Small intestine (tissue), 7 donors: ENCODE measurements around the gene UCMA. TPM values are rescaled to one million over a fixed set of nuclear protein-coding genes. Genes with fewer than 3 reads are reported as not detected.

Source experiments
- DNase-seq, 2 donors: peaks; one replicate each; pipeline versions ENCODE4 v3.0.0 to v3.0.0-alpha.2; 2013
- FAIRE-seq: peaks from 2 replicates; lab custom pipeline; 2012; peaks lifted over from hg19 to GRCh38; lab: Jason Lieb, UNC
- H3K27ac ChIP-seq, 3 donors: one replicate each; pipeline ENCODE4 v1.5.1; 2013; ENCODE audit warnings: low read length in 2 of 3, mild to moderate bottlenecking in 2 of 3, control low read depth in 1 of 3, inconsistent platforms in 1 of 3, low read depth in 1 of 3, moderate library complexity in 1 of 3
- H3K27me3 ChIP-seq, 3 donors: one replicate each; pipeline ENCODE4 v1.6.1; 2013; ENCODE audit warnings: low read length in 3 of 3, inconsistent platforms in 1 of 3; ENCODE audit not compliant: control insufficient read depth in 3 of 3, insufficient read depth in 3 of 3
- H3K36me3 ChIP-seq, 3 donors: one replicate each; pipeline ENCODE4 v1.6.1; 2013; ENCODE audit warnings: low read length in 3 of 3, inconsistent platforms in 1 of 3, low read depth in 1 of 3, mild to moderate bottlenecking in 1 of 3, moderate library complexity in 1 of 3; ENCODE audit not compliant: control insufficient read depth in 3 of 3, insufficient read depth in 2 of 3
- H3K4me1 ChIP-seq, 3 donors: one replicate each; pipeline ENCODE4 v1.6.1; 2013; ENCODE audit warnings: low read length in 2 of 3, inconsistent platforms in 1 of 3, low read depth in 1 of 3, mild to moderate bottlenecking in 1 of 3, moderate library complexity in 1 of 3; ENCODE audit not compliant: control insufficient read depth in 3 of 3, insufficient read depth in 2 of 3
- H3K4me3 ChIP-seq, 3 donors: one replicate each; pipeline ENCODE4 v1.5.1; 2013; ENCODE audit warnings: low read length in 3 of 3, control low read depth in 1 of 3, inconsistent platforms in 1 of 3, low read depth in 1 of 3, mild to moderate bottlenecking in 1 of 3, moderate library complexity in 1 of 3
- H3K9me3 ChIP-seq, 2 donors: one replicate each; pipeline ENCODE4 v1.6.1; 2013; ENCODE audit warnings: low read depth in 1 of 2, low read length in 1 of 2; ENCODE audit not compliant: control insufficient read depth in 2 of 2, insufficient read depth in 1 of 2
- WGBS, 3 donors: extraction: QIAGEN DNeasy Blood & Tissue Kit; methylation state at CpG; one replicate each; pipeline ENCODE4 v1.1.7; 2013; 5-methylcytosine and 5-hydroxymethylcytosine counted together
- polyA plus RNA-seq, 4 donors: library from polyadenylated mRNA; stranded (reverse) in 3 of 4; unstranded in 1 of 4; fragments of 200-250 nt in 3 of 4; fragments of 120-200 nt in 1 of 4; gene quantifications; one replicate each; pipeline versions ENCODE4 v1.2.1 to v1.2.3, GENCODE V29; 2013
- donor health status: healthy with polysubstance abuse.
- donor health status: control.
- donor health status: control.
- donor health status: Bipolar disorder and iron deficiency.
- donor health status: healthy.

Gene UCMA
- polyA plus RNA-seq, 4 donors = not detected

GRCh38 chr10:13213163-13213562 is 21.0 kb downstream of the UCMA start:
- Histone ChIP-seq H3K4me1 (no peaks in the 10 kb centered on the region), H3K36me3 (peaks cover 0 to 2% (median 0%) of the 10 kb centered on the region in 3 donors), H3K27me3 (no peaks in the 10 kb centered on the region), H3K9me3 (peaks cover 0 to 5% of the 10 kb centered on the region in 2 donors), H3K4me3 (no peak overlapping the region), H3K27ac (no peak overlapping the region)
- no peak for DNase-seq
- 78 to 85% (median 84%) methylated on average over 7 of the region's 7 CpGs for WGBS, 3 donors
- FAIRE-seq = no peak

GRCh38 chr10:13206546-13207443 is 27.4 kb downstream of the UCMA start:
- Histone ChIP-seq H3K9me3 (peaks cover 0 to 4% of the 10 kb centered on the region in 2 donors), H3K27ac (no peak overlapping the region), H3K36me3 (peaks cover 0 to 7% (median 0%) of the 10 kb centered on the region in 3 donors), H3K4me1 (no peaks in the 10 kb centered on the region), H3K27me3 (no peaks in the 10 kb centered on the region), H3K4me3 (no peak overlapping the region)
- 59 to 72% (median 60%) methylated on average over 5 of the region's 5 CpGs for WGBS, 3 donors
- peak; percentile 15 to 27 for DNase-seq
- no peak for FAIRE-seq

- FAIRE-seq = no peak
- Histone ChIP-seq H3K36me3 (peaks cover 0 to 12% (median 0%) of the 10 kb centered on the region in 3 donors), H3K4me3 (no peak overlapping the region), H3K27ac (no peak overlapping the region), H3K4me1 (no peaks in the 10 kb centered on the region), H3K27me3 (no peaks in the 10 kb centered on the region), H3K9me3 (peaks cover 0 to 4% of the 10 kb centered on the region in 2 donors)
- no peak for DNase-seq
- 90 to 96% (median 95%) methylated on average over 9 of the region's 9 CpGs for WGBS, 3 donors
Measured at GRCh38 chr10:13206091-13206490, 28.1 kb downstream of the UCMA start.

- H3K4me3 ChIP-seq = no peak overlapping the region
- FAIRE-seq (no peak), DNase-seq (no peak)
- H3K4me1 ChIP-seq = no peaks in the 10 kb centered on the region
- H3K9me3 ChIP-seq = peaks cover 0 to 4% of the 10 kb centered on the region in 2 donors
- peaks cover 0 to 16% (median 0%) of the 10 kb centered on the region in 3 donors for H3K36me3 ChIP-seq
- WGBS, 3 donors = 85 to 86% (median 86%) methylated on average over 6 of the region's 6 CpGs
- no peaks in the 10 kb centered on the region for H3K27me3 ChIP-seq
- H3K27ac ChIP-seq = no peak overlapping the region
Measured at GRCh38 chr10:13201132-13201531, 33.0 kb downstream of the UCMA start.

GRCh38 chr10:13195016-13195415 is 39.2 kb downstream of the UCMA start:
- Histone ChIP-seq H3K36me3 (peaks cover 0 to 20% (median 0%) of the 10 kb centered on the region in 3 donors), H3K4me3 (no peak overlapping the region), H3K4me1 (no peaks in the 10 kb centered on the region), H3K9me3 (no peaks in the 10 kb centered on the region), H3K27me3 (no peaks in the 10 kb centered on the region), H3K27ac (no peak overlapping the region)
- DNase-seq (no peak), FAIRE-seq (no peak)
- WGBS, 3 donors = 93 to 97% (median 96%) methylated on average over 6 of the region's 6 CpGs

- FAIRE-seq (no peak), DNase-seq (no peak)
- Histone ChIP-seq H3K9me3 (no peaks in the 10 kb centered on the region), H3K4me1 (no peaks in the 10 kb centered on the region), H3K27me3 (no peaks in the 10 kb centered on the region), H3K27ac (no peak overlapping the region), H3K36me3 (peaks cover 0 to 22% (median 0%) of the 10 kb centered on the region in 3 donors), H3K4me3 (no peak overlapping the region)
- WGBS, 3 donors = 94 to 96% (median 95%) methylated on average over 7 of the region's 7 CpGs
Measured at GRCh38 chr10:13193637-13194036, 40.5 kb downstream of the UCMA start.

GRCh38 chr10:13191362-13191761 is 42.8 kb downstream of the UCMA start:
- H3K27ac ChIP-seq = no peak overlapping the region
- no peaks in the 10 kb centered on the region for H3K27me3 ChIP-seq
- H3K36me3 ChIP-seq = peaks cover 0 to 23% (median 0%) of the 10 kb centered on the region in 3 donors
- no peaks in the 10 kb centered on the region for H3K4me1 ChIP-seq
- H3K4me3 ChIP-seq = no peak overlapping the region
- no peaks in the 10 kb centered on the region for H3K9me3 ChIP-seq
- 94 to 98% (median 94%) methylated on average over 5 of the region's 5 CpGs for WGBS, 3 donors
- DNase-seq = no peak
- no peak for FAIRE-seq

GRCh38 chr10:13190816-13191215 is 43.4 kb downstream of the UCMA start:
- Histone ChIP-seq H3K9me3 (no peaks in the 10 kb centered on the region), H3K36me3 (peaks cover 0 to 21% (median 0%) of the 10 kb centered on the region in 3 donors), H3K27ac (no peak overlapping the region), H3K4me3 (no peak overlapping the region), H3K4me1 (no peaks in the 10 kb centered on the region), H3K27me3 (no peaks in the 10 kb centered on the region)
- WGBS, 3 donors = 78 to 92% (median 90%) methylated on average over 3 of the region's 3 CpGs
- FAIRE-seq (no peak), DNase-seq (no peak)
